CMK (cell line): ENCODE measurements around the gene FRS2.

Experiments
- DNase-seq: peaks from one replicate; pipeline ENCODE4 v3.0.0-alpha.2; 2010; ENCODE audit warnings: low read depth

Gene FRS2

GRCh38 chr12:69527506-69528272 is 57.5 kb downstream of the FRS2 start:
- no peak for DNase-seq

- DNase-seq: no peak
These were observed 58.8 kb downstream of the FRS2 start for GRCh38 chr12:69529021-69529420.

GRCh38 chr12:69533844-69534243 is 63.7 kb downstream of the FRS2 start:
- no peak for DNase-seq

GRCh38 chr12:69534389-69534822 is 64.2 kb downstream of the FRS2 start:
- no peak for DNase-seq

- DNase-seq: no peak
These were observed 70.8 kb downstream of the FRS2 start for GRCh38 chr12:69540987-69541386.

GRCh38 chr12:69544087-69544486 is 73.9 kb downstream of the FRS2 start:
- no peak for DNase-seq

GRCh38 chr12:69545081-69545480 is 74.9 kb downstream of the FRS2 start:
- no peak for DNase-seq

GRCh38 chr12:69546693-69547438 is 76.7 kb downstream of the FRS2 start:
- no peak for DNase-seq

- no peak for DNase-seq
These were observed 78.5 kb downstream of the FRS2 start for GRCh38 chr12:69548687-69549086.

- no peak for DNase-seq
These were observed 80.6 kb downstream of the FRS2 start for GRCh38 chr12:69550569-69551350.

- DNase-seq: no peak
These were observed 83.5 kb downstream of the FRS2 start for GRCh38 chr12:69553628-69554248.

GRCh38 chr12:69555461-69555860 is 85.3 kb downstream of the FRS2 start:
- DNase-seq: no peak

- no peak for DNase-seq
These were observed 86.2 kb downstream of the FRS2 start for GRCh38 chr12:69556383-69556782.

GRCh38 chr12:69563166-69563762 is 93.1 kb downstream of the FRS2 start:
- DNase-seq: no peak

GRCh38 chr12:69566603-69567002 is 96.4 kb downstream of the FRS2 start:
- no peak for DNase-seq

- DNase-seq: no peak
These were observed 99.0 kb downstream of the FRS2 start for GRCh38 chr12:69569236-69569635.

GRCh38 chr12:69570000-69570516 is 99.9 kb downstream of the FRS2 start:
- DNase-seq: no peak

GRCh38 chr12:69570545-69571399 is 100.6 kb downstream of the FRS2 start:
- DNase-seq: peak; percentile 21

- no peak for DNase-seq
These were observed 105.2 kb downstream of the FRS2 start for GRCh38 chr12:69575346-69575745.

- no peak for DNase-seq
These were observed 108.1 kb downstream of the FRS2 start for GRCh38 chr12:69578283-69578682.

- DNase-seq: no peak
These were observed 108.8 kb downstream of the FRS2 start for GRCh38 chr12:69579029-69579428.
